ENCODE results near the gene MTFR1L.

MTFR1L gene

DNA sequence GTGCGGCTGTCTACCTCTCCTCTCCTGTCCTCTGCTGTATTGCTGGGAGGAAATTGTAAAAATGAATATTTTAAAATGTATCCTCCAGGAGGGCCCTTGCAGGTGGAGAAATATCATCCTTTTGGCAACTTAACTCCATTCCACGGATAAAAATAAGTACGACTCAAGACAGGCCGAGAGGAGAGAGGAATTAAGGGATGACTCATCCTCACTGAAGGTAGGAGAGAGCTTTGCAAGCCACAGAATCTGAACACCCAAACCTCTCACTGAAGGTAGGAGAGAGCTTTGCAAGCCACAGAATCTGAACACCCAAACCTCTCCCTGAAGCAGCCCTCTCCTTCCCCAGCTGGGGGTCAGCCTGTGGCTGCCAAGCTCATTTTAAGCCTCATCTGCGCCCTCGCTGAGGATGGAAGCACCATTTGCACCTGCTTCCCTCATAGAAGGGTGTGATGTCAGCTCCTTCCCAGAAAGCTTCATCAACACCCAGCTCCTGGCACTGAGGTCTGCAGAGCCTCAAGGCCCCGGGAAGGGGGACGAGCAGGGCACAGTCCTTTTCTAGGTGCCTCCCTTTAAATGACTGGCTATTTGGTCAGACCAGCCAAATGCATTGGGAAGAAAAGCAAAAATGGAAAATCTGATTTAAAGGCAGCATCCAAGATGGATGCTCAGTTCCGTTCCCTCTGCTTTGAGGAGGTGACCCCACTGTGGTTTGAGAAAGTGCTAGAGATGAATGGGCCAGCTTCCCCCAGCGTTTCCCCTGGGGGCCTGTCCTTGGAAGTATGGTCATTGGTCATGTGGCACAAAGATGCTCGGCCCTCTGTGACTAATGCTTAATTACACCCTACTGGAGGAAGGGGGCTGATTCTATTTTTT lies 32.6 kb upstream of the MTFR1L start:
- H3K79me2 ChIP-seq (ENCODE audit: insufficient read depth, low read length) = no peaks in the 10 kb centered on the region
- H3K9ac ChIP-seq (ENCODE audit: low read length) = no peak overlapping the region
- no peak overlapping the region for H2AFZ ChIP-seq (ENCODE audit: low read length)
- H3K4me1 ChIP-seq (ENCODE audit: insufficient read depth, low read length, severe bottlenecking) = no peaks in the 10 kb centered on the region
- H3F3A ChIP-seq (ENCODE audit: insufficient read depth, low read length) = no peaks in the 10 kb centered on the region
- no peaks in the 10 kb centered on the region for H3K9me3 ChIP-seq (ENCODE audit: low read length)
- no peaks in the 10 kb centered on the region for H3K36me3 ChIP-seq (ENCODE audit: insufficient read depth, low read length)
- H3K4me2 ChIP-seq (ENCODE audit: low read length) = no peak overlapping the region
- no peaks in the 10 kb centered on the region for H3K9me2 ChIP-seq (ENCODE audit: low read depth, low read length)
- H3K27me3 ChIP-seq (ENCODE audit: insufficient read depth, low read length) = peaks cover 19% of the 10 kb centered on the region; the same call in 1 of the 2 replicates
- H3K27ac ChIP-seq (ENCODE audit: low read depth, low read length, poor library complexity, severe bottlenecking) = no peak overlapping the region
- H4K20me1 ChIP-seq (ENCODE audit: insufficient read depth, low read length) = no peaks in the 10 kb centered on the region
- no peak overlapping the region for H3K4me3 ChIP-seq (ENCODE audit: low read depth, low read length, poor library complexity, severe bottlenecking)
- TF ChIP-seq, protein P1, sequence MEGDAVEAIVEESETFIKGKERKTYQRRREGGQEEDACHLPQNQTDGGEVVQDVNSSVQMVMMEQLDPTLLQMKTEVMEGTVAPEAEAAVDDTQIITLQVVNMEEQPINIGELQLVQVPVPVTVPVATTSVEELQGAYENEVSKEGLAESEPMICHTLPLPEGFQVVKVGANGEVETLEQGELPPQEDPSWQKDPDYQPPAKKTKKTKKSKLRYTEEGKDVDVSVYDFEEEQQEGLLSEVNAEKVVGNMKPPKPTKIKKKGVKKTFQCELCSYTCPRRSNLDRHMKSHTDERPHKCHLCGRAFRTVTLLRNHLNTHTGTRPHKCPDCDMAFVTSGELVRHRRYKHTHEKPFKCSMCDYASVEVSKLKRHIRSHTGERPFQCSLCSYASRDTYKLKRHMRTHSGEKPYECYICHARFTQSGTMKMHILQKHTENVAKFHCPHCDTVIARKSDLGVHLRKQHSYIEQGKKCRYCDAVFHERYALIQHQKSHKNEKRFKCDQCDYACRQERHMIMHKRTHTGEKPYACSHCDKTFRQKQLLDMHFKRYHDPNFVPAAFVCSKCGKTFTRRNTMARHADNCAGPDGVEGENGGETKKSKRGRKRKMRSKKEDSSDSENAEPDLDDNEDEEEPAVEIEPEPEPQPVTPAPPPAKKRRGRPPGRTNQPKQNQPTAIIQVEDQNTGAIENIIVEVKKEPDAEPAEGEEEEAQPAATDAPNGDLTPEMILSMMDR (IDR thresholded peaks at IDR 0.05; ENCODE audit: low read length) = no peak
- no peak for TF ChIP-seq EZH2 (IDR thresholded peaks at IDR 0.05; ENCODE audit: borderline replicate concordance, low read length)

DNA sequence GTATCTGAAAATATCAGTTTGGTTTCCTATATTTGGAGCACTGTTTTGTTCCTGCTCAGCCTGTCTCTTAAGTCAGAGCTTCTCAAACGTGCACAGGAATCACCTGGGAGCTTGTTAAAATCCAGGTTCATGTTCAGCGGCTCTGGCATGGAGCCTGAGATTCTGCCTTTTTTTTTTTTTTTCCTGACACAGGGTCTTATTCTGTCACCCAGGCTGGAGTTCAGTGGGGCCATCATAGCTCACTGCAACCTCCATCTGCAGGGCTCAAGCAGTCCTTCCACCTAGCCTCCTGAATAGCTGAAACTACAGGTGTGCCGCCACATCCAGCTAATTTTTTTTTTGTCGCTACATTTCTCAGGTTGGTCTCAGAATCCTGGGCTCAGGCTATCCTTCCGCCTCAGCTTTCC lies 32.0 kb upstream of the MTFR1L start:
- Histone ChIP-seq H3K36me3 (ENCODE audit: insufficient read depth, low read length) (no peaks in the 10 kb centered on the region), H3K9me2 (ENCODE audit: low read depth, low read length) (no peaks in the 10 kb centered on the region), H3K4me3 (ENCODE audit: low read depth, low read length, poor library complexity, severe bottlenecking) (no peak overlapping the region), H3K4me2 (ENCODE audit: low read length) (no peak overlapping the region), H3K4me1 (ENCODE audit: insufficient read depth, low read length, severe bottlenecking) (no peaks in the 10 kb centered on the region), H3K9me3 (ENCODE audit: low read length) (no peaks in the 10 kb centered on the region), H3K27me3 (ENCODE audit: insufficient read depth, low read length) (peaks cover 19% of the 10 kb centered on the region; the same call in 1 of the 2 replicates), H2AFZ (ENCODE audit: low read length) (no peak overlapping the region), H3K27ac (ENCODE audit: low read depth, low read length, poor library complexity, severe bottlenecking) (no peak overlapping the region), H3K9ac (ENCODE audit: low read length) (no peak overlapping the region), H3K79me2 (ENCODE audit: insufficient read depth, low read length) (no peaks in the 10 kb centered on the region), H3F3A (ENCODE audit: insufficient read depth, low read length) (no peaks in the 10 kb centered on the region), H4K20me1 (ENCODE audit: insufficient read depth, low read length) (no peaks in the 10 kb centered on the region)
- no peak for TF ChIP-seq EZH2 (IDR thresholded peaks at IDR 0.05; ENCODE audit: borderline replicate concordance, low read length)
- TF ChIP-seq, protein P1 (IDR thresholded peaks at IDR 0.05; ENCODE audit: low read length) = no peak

DNA sequence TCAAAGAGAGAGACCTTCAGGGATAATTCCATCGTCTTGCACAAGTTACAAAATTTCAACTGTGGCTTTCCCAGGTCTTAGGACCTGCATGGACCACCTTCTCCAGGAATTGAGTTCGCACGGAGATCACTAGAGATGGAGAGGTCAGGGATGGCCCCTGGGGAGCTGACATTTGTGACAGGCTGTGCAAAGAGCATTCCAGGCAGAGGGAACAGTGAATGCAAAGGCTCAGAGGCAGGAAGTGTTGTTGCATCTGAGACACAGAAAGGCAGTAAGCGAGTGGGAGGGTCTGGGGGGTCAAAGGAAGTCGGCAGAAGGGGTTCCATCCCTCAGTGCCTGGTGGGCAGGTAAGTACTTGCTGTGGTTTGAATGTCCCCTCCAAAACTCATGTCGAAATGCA lies 29.3 kb upstream of the MTFR1L start:
- H3K79me2 ChIP-seq (ENCODE audit: insufficient read depth, low read length) = no peaks in the 10 kb centered on the region
- H3F3A ChIP-seq (ENCODE audit: insufficient read depth, low read length) = no peaks in the 10 kb centered on the region
- no peak overlapping the region for H3K27ac ChIP-seq (ENCODE audit: low read depth, low read length, poor library complexity, severe bottlenecking)
- no peaks in the 10 kb centered on the region for H3K36me3 ChIP-seq (ENCODE audit: insufficient read depth, low read length)
- peaks cover 11% of the 10 kb centered on the region; the same call in 1 of the 2 replicates for H3K27me3 ChIP-seq (ENCODE audit: insufficient read depth, low read length)
- no peak for TF ChIP-seq EZH2 (IDR thresholded peaks at IDR 0.05; ENCODE audit: borderline replicate concordance, low read length)
- TF ChIP-seq, protein P1 (IDR thresholded peaks at IDR 0.05; ENCODE audit: low read length) = no peak
- H2AFZ ChIP-seq (ENCODE audit: low read length) = no peak overlapping the region
- H3K9me2 ChIP-seq (ENCODE audit: low read depth, low read length) = no peaks in the 10 kb centered on the region
- H3K9me3 ChIP-seq (ENCODE audit: low read length) = no peaks in the 10 kb centered on the region
- H3K4me3 ChIP-seq (ENCODE audit: low read depth, low read length, poor library complexity, severe bottlenecking) = no peak overlapping the region
- no peaks in the 10 kb centered on the region for H3K4me1 ChIP-seq (ENCODE audit: insufficient read depth, low read length, severe bottlenecking)
- no peak overlapping the region for H3K9ac ChIP-seq (ENCODE audit: low read length)
- no peaks in the 10 kb centered on the region for H4K20me1 ChIP-seq (ENCODE audit: insufficient read depth, low read length)
- no peak overlapping the region for H3K4me2 ChIP-seq (ENCODE audit: low read length)
